Stimulated activated CD8-positive, alpha-beta memory T cell treated with anti-CD3 and anti-CD28 coated beads, Interleukin-7, amount 100 ng/mL, for 48 hours (primary cell): ENCODE measurements around the gene NEO1.

ENCODE experiments used
- DNase-seq, 2 donors: peaks; one replicate each; pipeline ENCODE4 v3.0.0-alpha.2; 2020; ENCODE audit warnings: low read depth in 1 of 2; ENCODE audit errors: extremely low read depth in 1 of 2

The NEO1 gene, protein sequence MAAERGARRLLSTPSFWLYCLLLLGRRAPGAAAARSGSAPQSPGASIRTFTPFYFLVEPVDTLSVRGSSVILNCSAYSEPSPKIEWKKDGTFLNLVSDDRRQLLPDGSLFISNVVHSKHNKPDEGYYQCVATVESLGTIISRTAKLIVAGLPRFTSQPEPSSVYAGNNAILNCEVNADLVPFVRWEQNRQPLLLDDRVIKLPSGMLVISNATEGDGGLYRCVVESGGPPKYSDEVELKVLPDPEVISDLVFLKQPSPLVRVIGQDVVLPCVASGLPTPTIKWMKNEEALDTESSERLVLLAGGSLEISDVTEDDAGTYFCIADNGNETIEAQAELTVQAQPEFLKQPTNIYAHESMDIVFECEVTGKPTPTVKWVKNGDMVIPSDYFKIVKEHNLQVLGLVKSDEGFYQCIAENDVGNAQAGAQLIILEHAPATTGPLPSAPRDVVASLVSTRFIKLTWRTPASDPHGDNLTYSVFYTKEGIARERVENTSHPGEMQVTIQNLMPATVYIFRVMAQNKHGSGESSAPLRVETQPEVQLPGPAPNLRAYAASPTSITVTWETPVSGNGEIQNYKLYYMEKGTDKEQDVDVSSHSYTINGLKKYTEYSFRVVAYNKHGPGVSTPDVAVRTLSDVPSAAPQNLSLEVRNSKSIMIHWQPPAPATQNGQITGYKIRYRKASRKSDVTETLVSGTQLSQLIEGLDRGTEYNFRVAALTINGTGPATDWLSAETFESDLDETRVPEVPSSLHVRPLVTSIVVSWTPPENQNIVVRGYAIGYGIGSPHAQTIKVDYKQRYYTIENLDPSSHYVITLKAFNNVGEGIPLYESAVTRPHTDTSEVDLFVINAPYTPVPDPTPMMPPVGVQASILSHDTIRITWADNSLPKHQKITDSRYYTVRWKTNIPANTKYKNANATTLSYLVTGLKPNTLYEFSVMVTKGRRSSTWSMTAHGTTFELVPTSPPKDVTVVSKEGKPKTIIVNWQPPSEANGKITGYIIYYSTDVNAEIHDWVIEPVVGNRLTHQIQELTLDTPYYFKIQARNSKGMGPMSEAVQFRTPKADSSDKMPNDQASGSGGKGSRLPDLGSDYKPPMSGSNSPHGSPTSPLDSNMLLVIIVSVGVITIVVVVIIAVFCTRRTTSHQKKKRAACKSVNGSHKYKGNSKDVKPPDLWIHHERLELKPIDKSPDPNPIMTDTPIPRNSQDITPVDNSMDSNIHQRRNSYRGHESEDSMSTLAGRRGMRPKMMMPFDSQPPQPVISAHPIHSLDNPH (N-terminal part only)

GRCh38 chr15:73051807-73052652, at the start of gene NEO1:
NEO1 (plus strand) TSS chr15:73052463; CDS start chr15:73052676, 213 bp downstream.
- DNase-seq, result peak; percentile 42 to 52

GRCh38 chr15:73004462-73004861, 47.8 kb upstream of the NEO1 start:
- DNase-seq, result no peak

DNA sequence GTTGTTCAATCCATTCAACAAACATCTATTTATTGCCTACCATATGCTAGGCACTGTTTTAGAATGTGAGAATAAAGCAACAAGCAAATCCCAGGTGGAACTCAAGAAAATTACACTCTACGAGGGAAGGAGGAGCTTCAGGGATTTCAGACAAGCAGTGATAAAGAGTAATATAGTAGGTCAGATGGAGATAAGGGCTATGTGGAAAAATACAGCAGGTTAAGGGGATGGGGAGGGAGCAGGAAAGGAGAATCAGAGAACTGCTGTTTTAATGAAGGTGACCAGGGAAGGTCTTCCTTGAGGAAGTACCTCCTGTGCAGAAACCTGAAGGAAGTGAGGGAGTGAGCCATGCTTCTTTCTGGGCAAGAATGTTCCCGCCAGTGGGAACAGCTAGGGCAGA, 47.2 kb upstream of the NEO1 start:
- DNase-seq, result no peak

- DNase-seq, result no peak
These were observed 46.8 kb upstream of the NEO1 start for GRCh38 chr15:73005446-73005845.

- DNase-seq, result no peak
These were observed 45.7 kb upstream of the NEO1 start for GRCh38 chr15:73006523-73006922.

- no peak for DNase-seq
These were observed 42.9 kb upstream of the NEO1 start for GRCh38 chr15:73009066-73010056.

GRCh38 chr15:73010154-73011152, 41.8 kb upstream of the NEO1 start:
- DNase-seq, result no peak

- DNase-seq, result no peak
These were observed 37.4 kb upstream of the NEO1 start for GRCh38 chr15:73014904-73015303.

GRCh38 chr15:73015493-73015892, 36.8 kb upstream of the NEO1 start:
- DNase-seq, result no peak

- no peak for DNase-seq
These were observed 34.3 kb upstream of the NEO1 start for GRCh38 chr15:73017987-73018386.

GRCh38 chr15:73019154-73019553, 33.1 kb upstream of the NEO1 start:
- DNase-seq, result no peak

DNA sequence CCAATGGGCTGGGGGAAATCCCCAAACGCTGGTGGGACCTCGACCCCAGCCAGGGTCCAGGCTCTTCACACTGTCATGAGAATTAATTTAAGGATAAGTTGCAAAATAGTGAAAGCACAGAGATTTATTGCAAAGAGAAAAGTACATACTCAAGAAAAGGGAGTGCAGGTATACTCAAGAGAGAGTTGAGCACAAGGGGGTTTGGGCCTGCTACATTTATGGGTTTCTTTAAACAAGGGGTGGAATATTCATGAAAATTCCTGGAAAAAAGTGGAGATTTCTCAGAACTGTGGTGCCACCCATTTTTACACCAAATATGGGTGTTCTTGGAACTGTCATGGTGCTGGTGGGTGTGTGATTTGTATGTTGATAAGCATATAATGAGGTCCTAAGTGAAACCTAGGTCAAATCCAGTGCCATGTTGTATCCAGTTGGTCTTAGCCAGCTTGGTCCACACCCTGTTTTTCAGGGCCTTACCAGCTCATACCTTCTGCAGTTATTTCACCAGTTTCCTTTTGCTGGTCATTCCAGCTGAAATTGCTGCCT, 32.6 kb upstream of the NEO1 start:
- DNase-seq, result no peak

DNA sequence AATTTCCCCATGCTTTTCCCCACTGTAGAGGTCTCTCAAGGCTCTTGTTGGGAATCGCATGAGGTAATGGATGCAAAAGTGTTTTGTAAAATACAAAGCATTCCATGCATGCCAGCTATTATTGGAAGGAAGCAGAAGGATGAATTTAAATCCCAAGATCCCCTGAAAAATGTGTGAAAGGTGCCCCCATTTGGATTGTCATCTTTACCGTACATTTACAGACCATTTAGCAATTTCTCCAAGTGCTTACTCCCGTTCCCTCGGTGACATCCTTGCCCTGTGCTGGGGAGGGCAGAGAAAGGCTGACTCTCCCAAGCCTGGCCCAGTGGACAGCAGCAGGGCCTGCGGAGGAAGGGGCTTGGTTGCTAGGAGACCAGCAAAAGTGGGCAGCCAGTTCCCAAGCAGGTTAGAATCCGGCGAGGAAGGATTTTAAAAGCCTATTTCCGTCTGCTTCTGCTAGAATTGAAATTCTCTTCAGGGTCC, 31.1 kb upstream of the NEO1 start:
- DNase-seq, result no peak

DNA sequence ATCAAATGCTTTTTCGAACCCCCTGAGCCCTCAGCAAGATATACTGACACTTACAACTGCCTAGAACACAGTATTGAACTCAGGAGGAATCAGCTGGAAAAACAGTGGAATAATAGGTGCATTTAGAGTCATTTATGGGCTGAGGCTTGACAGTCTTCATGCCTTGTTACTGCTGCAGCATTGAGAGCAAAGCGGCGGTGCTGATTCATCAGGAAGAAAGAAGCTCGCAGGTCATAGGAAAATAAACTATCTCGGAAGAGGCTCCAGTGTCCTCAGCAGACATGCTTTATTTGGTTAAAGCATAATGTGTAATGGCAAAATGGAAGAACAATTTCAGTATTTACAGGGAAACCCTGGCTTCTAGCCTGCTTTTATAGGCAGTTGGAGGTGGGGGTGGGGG, 30.1 kb upstream of the NEO1 start:
- no peak for DNase-seq

DNA sequence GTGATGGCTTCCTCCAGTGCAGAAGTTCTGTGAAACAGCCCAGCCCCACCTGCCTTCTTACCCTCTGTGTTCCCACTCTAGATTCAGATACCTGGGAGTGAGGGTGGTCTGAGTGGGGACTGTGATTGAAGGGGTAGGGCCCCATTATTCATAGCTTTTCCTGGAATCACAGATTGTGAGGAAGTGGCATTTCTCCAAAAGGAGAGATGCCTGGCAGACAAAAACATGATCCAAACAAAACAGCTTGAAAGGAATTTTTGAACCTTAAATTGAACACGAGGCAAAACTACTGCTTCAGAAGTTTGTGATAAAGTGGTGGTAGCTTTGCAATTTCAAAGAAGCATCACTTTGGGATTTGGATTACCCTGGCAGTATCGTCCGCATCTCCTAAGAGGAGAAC, 29.2 kb upstream of the NEO1 start:
- DNase-seq, result no peak

GRCh38 chr15:73024168-73024567, 28.1 kb upstream of the NEO1 start:
- DNase-seq, result no peak

- DNase-seq, result no peak
These were observed 25.7 kb upstream of the NEO1 start for GRCh38 chr15:73026511-73027054.
